Measurements from ENCODE around the gene TRIM66. TPM values are rescaled to one million over a fixed set of nuclear protein-coding genes. Genes with fewer than 3 reads are reported as not detected.

Gene TRIM66
- total RNA-seq, 2 experiments from 2014 or later: 28.1 to 28.2 TPM

DNA sequence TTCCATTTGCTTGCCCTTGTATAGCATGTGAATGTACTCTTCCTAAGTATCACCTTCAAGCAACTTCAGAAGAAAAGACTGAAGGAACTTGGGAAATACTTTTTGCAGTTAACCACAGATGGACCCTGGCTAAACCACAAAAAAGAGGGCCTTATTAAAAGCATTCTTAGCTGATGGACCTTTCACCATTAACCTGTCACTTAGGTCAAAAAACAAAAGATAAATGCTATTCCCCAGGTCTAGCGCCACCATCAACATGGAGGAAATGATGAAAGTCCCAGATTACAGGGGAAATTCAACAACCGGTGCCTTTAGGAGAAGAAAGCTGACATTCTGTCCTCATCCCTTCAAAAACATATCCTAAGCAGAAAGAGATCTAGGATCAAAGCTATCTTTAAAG, 117.9 kb downstream of the TRIM66 start:
- POLR2A ChIA-PET: no interaction called here
- DNase-seq (no peak), ATAC-seq (no peak)
- Mint-ChIP-seq H3K4me3 (no peak overlapping the region), H3K36me3 (ENCODE audit: low read depth) (no peaks in the 10 kb centered on the region), H3K27ac (no peak overlapping the region), H3K4me1 (ENCODE audit: low read depth) (no peaks in the 10 kb centered on the region), H3K9me3 (ENCODE audit: insufficient read depth) (no peaks in the 10 kb centered on the region), H3K27me3 (ENCODE audit: low read depth) (peaks cover 22% of the 10 kb centered on the region)
- CTCF ChIA-PET: no interaction called here

Other genes with a start within 250 kb of the TRIM66 start
- gene STK33, start 88.4 kb downstream of the TRIM66 start, total RNA-seq: 1 to 10 TPM; 3.7 to 3.9 TPM
- 100 to 1,000 TPM; 716 to 768 TPM for gene RPL27A, start 127 bp upstream of the TRIM66 start, total RNA-seq
- 10 to 100 TPM; 26.8 to 27.2 TPM for gene AKIP1, start 228.5 kb upstream of the TRIM66 start, total RNA-seq

All from activated CD8-positive, alpha-beta T cell treated with anti-CD3 and anti-CD28 coated beads, Interleukin-2, amount 10 ng/mL, durations not matched to agents 7 days and 5 days (primary cell).